ENCODE results near the gene MANEAL.

The MANEAL gene

GRCh38 chr1:37828410-37829074 is 34.9 kb downstream of the MANEAL start:
- no peak for DNase-seq (ENCODE audit: low read depth)

GRCh38 chr1:37831109-37831508 is 37.5 kb downstream of the MANEAL start:
- DNase-seq (ENCODE audit: low read depth), result no peak

- no peak for DNase-seq (ENCODE audit: low read depth)
Measured at GRCh38 chr1:37831809-37832208, 38.2 kb downstream of the MANEAL start.

DNA sequence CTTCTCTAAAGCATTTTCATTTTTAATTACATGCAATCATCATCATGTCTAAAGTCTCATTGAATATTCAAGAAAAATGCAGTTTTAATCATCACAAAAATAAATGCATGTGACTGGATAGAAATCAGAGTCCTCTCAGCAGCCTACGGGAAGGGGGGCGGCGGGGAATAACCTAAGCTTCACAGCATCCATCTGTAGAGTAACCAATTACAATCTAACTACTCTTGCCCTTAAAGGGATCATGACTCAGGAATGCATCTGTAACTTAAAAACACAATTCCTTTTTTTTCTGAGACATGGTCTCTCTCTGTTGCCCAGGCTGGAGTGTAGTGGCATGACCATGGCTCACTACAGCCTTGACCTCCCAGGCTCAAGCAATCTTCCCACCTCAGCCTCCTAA is 43.1 kb downstream of the MANEAL start:
- no peak for DNase-seq (ENCODE audit: low read depth)

- no peak for DNase-seq (ENCODE audit: low read depth)
Measured at GRCh38 chr1:37839676-37840075, 46.0 kb downstream of the MANEAL start.

DNA sequence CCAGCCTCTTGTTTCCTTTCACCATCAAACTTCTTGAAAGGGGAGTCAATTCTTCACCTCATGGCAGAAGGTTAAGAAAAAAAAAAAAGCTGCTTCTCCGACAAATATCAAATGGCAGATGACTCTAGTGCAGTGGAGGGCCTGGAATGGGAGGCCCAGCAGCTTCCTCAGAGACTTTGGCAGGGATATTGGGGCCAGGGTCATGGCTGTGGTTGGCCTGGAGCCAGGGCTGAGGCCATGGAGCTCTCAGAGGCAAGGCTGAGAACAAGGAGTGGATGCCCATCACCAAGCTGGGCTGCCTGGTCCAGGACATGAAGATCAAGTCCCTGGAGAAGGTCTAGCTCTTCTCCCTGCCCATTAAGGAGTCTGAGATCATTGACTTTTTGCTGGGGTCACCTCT is 47.1 kb downstream of the MANEAL start:
- no peak for DNase-seq (ENCODE audit: low read depth)

DNA sequence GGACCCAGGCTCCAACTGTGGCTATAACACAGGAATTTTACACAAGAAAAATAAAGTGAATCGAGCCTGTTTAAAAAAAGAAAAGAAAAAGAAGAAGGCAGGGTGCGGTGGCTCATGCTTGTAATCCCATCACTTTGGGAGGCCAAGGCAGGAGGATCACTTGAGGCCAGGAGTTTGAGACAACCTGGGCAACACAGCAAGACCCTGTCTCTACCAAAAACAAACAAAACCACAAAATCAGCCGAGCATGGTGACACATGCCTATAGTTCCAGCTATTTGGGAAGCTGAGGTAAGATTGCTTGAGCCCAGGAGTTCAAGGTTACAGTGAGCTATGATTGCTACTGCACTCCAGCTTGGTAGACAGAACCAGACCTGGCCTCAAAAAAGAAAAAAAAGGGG is 48.0 kb downstream of the MANEAL start:
- no peak for DNase-seq (ENCODE audit: low read depth)

- no peak for DNase-seq (ENCODE audit: low read depth)
Measured at GRCh38 chr1:37844536-37844935, 50.9 kb downstream of the MANEAL start.

DNA sequence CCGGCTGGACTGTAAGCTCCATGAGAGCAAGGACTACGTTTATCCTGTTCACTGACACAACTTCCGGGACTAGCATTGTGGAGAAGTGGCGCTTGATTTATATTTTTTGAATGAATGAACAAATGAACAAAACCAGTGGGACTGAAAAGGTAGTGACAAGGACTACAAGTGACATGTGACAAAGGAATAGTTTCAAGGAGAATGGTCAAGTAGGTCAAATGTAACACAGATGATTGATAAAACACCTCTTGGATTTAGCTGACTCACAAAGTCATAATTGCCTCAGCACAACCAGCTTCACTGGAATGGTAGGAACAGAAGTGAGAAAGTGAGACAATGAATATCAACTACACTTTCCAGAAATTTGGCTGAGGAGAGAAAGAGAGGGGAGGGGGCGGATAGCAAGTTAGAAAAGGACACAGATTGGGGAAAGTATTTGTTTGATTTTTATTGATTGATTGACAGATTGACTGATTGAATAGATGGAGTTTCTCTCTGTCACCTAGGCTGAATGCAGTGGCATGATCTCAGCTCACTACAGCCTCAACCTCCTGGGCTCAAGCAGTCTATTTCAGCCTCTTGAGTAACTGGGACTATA is 51.5 kb downstream of the MANEAL start:
- DNase-seq (ENCODE audit: low read depth), result no peak

DNA sequence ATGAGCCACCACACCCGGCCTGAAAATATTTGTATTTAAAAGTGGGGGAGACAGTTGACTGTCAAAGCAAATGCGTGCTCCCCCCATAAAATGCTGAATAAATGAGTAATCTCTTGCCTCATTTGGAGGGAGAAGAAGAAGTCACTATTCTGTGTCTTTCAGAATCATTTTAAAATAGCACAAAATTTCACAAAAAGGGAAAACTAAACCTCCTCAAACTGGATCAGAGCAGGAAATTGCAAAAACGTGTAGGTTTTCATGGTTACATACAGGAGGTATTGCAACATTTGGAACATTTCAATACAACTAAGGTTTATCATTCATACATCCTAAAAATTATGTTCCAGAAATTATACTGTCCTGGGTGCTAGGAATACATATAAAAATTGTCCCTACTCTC is 52.1 kb downstream of the MANEAL start:
- DNase-seq (ENCODE audit: low read depth), result no peak

GRCh38 chr1:37846647-37847339 is 53.1 kb downstream of the MANEAL start:
- no peak for DNase-seq (ENCODE audit: low read depth)

DNA sequence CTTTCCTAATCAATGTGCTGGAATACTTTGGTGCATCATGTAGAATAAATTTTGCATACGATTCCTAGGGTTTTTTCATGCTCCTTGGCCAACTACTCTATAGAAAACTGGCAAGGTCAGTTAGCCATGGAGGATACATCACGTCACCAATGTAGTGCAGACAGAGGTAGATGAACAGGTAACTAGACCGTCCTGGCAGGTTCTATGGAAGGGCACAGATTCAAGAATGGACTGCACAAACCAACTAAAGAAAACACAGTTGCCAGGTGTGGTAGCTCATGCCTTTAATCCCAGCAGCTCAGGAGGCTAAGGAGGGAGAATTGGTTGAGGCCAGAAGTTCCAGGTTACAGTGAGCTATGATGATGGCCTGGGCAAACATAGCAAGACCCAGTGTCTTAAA is 55.8 kb downstream of the MANEAL start:
- no peak for DNase-seq (ENCODE audit: low read depth)

DNA sequence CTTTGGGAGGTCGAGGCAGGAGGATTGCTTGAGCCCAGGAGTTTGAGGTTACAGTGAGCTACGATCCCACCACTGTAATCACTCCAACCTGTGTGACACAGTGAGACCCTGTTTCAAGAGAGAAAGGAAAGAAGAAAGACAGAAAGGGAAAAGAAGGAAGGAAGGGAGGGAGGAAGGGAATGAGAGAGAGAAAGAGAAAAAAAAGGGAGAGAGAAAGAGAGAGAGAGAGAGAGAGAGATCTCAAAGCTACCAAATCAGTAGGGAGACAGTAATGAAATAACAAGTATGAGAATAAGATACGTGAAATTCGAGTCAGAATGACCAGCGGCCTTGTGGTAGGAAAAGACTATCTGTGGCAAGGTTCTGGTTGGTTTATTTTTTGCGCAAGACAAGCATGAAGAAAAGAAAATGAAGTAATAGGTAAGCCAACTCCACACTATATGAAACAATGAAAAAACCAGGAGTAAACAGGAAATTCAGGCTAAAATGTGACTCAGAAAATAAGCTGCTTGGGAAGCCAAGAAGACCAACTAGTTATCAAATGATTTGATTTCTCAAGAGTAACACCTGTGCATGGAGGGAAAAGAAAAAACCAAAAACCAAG is 56.8 kb downstream of the MANEAL start:
- DNase-seq (ENCODE audit: low read depth), result no peak
